Measurements from ENCODE around the gene CCDC192.

CCDC192 gene

DNA sequence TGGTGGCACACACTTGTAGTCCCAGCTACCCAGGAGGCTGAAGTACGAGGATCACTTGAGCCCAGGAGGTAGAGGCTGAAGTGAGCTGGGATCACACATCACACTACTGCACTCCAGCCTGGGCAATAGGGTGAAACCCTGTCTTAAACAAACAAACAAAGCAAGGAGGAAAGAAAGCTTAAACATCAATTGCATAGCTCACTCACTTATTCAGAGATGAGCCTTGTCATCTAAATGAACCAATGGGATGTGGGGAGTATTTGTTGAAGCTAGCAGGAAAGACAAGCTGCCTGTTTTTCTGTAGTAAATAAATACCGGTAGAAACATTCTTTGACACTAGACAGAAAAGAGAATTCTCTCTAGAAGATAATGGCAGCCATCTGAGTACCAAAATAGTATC is 219.4 kb downstream of the CCDC192 start:
- DNase-seq (ENCODE audit: low read depth in 3 of 3), result no peak

DNA sequence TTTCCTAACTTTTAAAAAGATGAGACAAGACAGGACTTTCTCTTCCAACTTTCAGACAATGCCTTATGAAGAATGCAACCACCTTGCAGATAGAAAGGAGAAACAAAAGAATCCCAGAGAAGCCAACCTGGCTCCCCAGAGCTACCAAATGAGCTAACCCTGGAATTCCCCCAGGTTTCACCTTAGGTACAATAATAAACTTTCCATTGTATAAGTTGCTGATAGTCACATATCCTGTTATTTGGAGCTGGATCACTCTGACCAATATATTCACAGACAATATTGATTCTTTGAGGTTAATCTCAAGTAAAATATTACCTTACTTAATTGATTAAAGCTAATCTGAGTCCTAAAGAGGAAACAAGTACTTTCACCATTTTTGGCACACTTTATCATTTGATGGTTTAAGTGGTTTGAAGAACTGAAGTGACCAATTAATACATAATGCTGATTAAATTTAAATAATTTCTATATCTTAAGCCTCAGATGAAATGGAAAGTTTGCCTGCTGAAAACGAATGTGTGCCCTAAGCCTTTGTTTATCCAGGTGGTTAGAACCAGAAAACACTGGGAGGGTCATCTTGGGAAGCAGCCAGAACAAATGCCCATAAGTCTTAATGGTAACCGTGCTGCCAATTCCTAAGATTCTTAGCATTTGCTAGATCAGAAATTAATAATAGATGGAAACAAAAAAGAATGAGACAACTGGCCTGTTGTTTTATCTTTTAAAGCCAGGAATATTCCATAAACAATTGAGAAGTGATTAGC is 220.8 kb downstream of the CCDC192 start:
- DNase-seq (ENCODE audit: low read depth in 3 of 3), result no peak

DNA sequence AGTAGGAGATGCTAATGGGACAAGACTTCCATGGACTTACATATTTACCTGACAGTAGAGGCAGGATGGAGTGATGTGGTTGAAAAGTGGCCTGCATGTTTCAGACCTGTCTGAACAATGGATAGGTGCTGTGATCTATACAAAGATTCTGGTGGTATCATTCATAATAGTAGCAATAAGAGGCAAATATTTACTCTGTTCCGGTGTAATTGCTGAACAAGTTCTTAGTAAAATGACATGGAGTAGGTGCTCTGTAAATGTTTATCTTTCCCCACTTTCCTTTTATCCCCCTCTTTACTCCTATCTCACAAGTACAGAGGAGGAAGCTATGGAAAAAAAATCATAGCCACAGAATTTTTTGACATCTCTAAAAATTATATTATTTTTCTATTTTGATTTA is 221.4 kb downstream of the CCDC192 start:
- no peak for DNase-seq (ENCODE audit: low read depth in 3 of 3)

DNA sequence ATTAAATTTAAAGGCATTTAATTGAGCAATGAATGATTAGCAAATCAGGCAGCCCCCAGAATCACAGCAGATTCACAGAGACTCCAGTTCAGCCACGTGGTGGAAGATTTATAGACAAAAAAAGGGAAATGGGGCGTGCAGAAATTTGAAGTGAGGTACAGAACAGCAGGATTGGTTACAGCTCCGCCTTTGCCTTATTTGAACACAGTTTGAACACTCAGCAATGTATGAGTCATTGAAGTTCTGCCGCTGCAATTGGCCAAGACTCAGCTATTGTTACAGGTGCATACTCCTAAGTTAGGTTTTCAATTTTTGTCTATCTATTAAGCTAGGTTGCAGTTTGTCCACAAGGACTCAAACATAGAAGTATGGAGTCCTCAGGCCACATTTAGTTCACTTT is 222.7 kb downstream of the CCDC192 start:
- no peak for DNase-seq (ENCODE audit: low read depth in 3 of 3)

DNA sequence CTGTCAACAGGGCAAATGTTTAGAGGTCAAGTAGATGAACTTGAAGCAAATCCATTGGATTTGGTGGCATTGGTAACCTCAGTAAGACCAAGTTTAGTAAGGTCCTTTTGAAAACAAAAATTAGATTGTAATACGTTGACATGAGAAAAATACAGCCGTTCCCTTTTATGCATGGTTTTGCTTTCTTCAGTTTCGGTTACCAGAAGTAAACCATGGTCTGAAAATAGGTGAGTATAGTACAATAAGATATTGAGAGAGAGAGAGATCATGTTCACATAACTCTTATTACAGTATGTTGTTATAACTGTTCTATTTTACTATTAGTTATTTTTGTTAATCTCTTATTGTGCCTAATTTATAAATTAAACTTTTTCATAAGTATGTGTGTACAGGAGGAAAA is 223.8 kb downstream of the CCDC192 start:
- DNase-seq (ENCODE audit: low read depth in 3 of 3), result no peak

DNA sequence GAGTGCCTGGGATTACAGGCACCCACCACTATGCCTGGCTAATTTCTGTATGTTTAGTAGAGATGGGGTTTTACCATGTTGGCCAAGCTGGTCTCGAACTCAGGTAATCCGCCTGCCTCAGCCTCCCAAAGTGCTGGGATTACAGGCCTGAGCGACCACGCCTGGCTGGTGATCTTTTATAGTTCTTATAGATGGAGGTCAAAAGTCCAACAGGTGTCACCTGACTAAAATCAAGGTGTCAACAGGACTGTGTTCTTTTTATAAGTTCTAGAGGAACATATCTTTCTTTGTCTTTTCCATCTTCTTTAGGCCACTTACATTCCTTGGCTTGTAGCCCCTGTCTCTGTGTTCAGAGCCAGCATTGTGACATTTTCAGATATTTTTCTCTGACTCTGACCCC is 224.9 kb downstream of the CCDC192 start:
- DNase-seq (ENCODE audit: low read depth in 3 of 3), result no peak

DNA sequence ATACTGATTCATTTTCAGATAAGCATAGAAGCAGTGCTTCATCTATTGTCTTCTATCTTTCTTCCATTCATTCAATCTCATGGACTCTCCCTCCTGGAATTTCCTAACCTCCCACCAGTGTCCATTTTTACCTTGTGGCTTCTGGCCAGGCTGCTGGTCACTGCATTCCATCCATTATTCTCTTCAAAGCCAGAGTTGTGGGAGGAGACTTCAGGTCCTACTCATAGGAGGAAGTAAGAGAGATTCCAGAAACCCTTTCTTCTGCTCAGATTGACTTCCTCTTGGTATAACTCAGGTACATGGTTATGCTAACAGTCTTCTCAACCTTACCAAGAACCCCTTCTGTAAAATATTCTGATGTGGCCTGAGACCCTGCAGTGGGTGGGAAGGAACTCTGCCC is 227.1 kb downstream of the CCDC192 start:
- DNase-seq (ENCODE audit: low read depth in 3 of 3), result no peak

DNA sequence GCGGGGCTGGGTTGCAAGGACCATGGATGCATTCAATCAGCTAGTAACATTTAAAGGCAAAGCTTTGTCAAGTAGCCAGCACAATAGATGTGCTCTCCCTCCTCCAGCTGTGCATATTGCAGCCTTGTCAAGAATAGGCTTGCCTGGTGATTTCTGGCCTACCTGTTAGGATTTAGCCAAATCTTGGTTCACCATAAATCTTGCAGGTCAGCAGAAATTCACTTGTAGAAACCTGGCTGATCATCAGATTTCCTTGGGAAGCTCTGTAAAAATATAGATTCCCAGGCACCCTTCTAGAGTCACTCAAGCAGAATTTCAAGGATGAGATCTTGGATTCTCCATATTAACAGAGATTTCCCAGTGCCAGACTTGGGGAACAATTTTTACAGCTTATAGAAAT is 228.2 kb downstream of the CCDC192 start:
- DNase-seq (ENCODE audit: low read depth in 3 of 3), result no peak

DNA sequence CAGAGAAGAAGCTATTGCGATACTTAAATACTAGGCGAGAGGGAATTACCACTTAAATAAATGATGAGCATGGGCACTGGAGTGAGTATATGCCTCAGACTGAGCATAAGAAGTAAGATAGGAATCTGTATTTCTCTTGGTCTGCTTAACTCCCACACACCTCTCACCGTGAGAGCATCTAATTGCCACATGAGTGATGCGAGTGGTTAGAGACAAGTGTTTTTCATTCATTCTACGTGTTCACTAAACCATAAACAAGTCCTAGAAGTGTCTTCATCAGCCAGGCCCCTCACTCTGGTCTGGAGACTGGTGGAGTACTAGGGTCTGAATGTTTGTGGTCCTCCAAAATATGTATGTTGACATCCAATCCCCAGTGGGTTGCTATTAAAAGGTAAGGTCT is 230.2 kb downstream of the CCDC192 start:
- DNase-seq (ENCODE audit: low read depth in 3 of 3), result no peak

DNA sequence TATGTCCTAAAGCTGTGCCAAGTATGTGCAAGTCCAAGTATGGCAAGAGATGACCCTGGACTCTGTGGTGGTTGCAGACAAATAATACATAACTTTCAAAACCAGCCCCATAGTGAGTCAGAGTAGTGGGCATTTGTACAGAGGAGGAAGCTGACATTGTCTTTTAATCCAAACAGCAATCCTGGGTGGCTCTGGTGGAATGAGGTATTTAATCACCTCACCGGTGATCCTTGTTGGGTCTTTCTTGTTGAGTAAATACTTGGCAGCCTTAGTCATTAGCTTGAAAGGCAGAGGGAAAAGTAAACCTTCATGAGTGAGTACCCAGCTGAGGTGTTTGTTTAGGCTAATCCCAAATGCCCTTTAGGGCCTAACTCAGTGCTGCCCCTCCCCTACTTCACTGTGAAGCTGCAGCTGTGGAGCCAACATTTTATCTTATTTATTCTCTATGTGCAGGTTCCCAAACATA is 231.6 kb downstream of the CCDC192 start:
- DNase-seq (ENCODE audit: low read depth in 3 of 3), result no peak

DNA sequence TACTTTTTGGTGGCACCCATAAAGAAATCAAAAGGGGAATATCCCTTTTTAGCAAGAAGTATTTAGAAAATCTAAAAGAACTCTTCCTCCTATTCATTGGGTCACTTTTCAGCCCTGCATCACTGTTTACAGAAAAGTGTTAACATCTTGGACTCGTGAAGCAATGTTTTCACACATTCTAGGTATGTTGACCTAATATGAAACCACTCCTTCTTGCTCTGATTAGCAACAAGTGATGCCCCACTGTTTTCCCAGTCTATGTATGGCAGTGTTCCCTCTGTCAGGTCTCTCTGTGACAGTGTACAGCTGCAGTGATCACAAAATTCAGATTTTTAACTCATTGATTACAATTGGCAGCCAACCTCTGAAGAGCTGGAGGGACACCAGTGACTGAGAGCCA is 232.2 kb downstream of the CCDC192 start:
- DNase-seq (ENCODE audit: low read depth in 3 of 3), result no peak

DNA sequence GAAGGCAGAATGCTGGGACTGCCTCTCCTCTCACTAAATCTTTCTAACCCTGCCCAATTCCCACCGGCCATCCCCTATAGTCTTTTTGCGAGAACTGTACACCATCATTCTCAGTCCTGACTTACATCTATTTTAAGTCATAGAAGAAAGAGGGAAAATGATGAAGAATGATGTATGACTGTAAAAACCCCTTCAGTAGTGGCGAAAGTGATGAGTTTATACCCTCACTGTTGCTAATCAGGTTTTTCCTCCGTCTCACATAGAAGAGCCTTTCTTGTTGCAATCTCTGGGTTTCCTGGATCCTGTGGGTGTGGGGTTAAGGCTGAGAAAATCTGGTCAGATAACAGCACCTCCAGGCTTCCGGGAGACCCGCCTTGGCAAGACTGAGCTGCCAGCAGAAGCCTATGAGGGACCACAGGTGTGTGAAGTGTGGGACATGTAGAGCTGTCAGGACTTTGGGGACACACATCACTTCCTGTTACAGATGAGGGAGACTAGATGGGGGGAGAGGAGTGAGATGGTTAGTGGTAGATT is 233.3 kb downstream of the CCDC192 start:
- DNase-seq (ENCODE audit: low read depth in 3 of 3), result peak in 1 of 3 donors; percentile 17

DNA sequence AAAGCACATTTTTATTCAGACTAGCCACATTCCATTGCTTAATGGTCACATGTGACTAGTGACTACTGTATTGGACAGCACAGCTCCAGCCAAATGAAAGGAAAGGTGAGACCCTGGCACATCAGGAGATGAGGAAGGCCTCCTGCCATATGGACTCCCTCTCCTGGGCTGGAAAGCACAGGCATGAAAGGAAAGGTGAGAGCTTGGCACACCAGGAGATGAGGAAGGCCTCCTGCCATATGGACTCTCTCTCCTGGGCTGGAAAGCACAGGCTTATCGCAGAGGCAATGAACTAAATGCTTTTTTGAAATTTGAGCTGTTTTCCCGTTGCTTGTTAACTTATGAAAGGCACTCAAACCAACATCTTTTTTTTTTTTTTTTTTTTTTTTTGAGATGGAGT is 235.6 kb downstream of the CCDC192 start:
- no peak for DNase-seq (ENCODE audit: low read depth in 3 of 3)

DNA sequence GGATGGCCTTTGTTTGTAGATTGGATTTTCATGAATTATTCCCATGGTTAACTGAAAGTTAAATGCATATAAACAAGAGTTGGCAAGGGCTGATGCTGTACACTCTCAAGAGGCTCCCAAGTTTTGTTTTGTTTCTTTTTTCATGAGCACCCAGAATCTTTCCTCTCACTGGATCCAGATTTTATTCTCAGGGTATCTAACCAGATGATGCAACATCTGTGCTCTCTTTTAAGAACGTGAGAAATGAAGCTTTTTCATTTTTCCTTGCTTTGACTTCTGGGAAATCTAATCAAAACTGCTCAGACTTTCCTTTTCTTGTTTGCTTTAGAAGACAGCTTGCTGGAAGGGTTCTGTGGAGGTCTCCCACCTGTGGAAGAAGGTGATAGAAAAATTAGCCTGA is 237.7 kb downstream of the CCDC192 start:
- DNase-seq (ENCODE audit: low read depth in 3 of 3), result no peak

DNA sequence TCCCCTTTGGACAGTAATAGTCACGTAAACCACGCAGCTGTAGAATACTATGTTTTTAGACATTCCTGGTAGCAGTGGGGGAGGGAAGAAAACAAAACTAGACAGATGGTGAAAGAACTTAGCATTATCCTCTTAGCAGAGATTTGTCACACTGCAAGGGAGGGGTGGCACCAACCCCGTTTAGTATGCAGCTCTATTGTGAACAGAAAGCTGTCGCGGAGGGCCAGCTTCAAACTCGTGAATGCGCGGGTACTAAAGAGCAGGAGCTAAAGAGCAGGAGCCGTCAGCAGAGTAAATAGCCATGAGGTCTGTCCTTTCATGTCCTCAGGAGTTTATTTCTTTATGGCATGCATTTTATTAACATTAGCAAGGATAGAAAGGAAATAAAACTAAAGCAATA is 238.5 kb downstream of the CCDC192 start:
- no peak for DNase-seq (ENCODE audit: low read depth in 3 of 3)

DNA sequence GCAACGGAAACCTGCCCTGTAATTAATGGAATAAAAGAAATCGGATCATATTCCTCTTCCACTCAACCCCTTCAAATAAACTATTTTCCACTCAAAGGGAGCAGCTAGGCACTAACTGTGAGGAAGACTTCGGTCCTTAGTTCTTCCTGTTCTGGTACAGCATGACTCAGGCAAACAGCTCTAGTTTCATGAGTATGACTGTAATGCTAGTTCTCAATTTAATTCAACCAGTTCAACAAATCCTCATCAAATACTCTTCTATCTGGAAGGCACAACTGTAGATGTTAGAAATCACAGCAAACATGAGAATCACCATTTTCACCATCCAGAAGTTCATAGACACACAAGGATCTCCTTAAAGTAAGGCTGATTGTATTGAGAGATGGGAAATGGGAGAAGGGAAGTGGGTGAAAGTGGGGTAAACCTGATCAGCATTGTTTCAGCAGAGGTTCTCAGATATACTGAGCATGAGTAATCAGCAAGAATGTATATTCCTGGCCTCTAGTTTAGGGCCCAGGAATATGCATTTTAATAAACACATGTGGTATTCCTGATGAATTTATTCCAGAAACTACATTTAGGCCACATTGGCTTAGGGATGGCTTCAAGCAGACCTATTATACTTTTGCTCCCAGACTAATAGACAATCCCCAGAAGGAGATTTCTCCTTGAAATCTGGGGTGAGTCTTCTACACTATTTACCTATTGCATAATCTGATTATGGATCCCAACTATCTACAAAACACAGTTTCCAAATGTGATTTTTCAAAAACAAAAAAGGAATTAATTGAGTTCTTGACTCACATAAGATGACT is 239.3 kb downstream of the CCDC192 start:
- no peak for DNase-seq (ENCODE audit: low read depth in 3 of 3)

DNA sequence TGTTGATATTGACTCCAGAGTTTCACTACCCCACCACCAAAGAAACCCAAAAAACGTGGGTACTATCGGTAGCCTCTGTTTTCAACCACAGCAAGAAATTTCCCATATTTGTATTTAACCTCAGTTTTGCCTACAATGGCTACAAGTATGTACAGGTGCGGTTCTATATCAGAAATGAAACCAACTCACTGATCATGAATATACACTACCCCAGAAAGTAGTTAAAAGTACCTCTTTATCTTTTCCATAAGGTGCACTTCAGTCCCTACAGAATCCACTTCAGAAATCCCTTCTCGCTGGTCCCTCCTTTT is 239.8 kb downstream of the CCDC192 start:
- DNase-seq (ENCODE audit: low read depth in 3 of 3), result no peak

DNA sequence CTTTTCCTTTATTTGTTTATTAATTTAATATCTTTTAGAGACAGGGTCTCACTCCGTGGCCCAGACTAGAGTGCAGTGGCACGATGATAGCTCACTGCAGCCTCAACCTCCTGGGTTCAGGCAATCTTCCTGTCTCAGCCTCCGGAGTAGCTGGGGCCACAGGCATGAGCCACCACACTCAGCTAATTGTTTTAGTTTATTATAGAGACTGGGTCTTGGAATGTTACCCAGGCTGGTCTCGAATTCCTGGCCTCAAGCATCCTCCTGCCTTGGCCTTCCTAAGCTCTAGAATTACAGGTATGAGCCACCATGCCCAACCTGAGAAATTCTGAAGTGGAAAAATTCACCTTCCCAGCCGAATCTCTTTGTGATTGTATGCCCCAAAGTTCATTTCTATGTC is 240.9 kb downstream of the CCDC192 start:
- DNase-seq (ENCODE audit: low read depth in 3 of 3), result no peak

DNA sequence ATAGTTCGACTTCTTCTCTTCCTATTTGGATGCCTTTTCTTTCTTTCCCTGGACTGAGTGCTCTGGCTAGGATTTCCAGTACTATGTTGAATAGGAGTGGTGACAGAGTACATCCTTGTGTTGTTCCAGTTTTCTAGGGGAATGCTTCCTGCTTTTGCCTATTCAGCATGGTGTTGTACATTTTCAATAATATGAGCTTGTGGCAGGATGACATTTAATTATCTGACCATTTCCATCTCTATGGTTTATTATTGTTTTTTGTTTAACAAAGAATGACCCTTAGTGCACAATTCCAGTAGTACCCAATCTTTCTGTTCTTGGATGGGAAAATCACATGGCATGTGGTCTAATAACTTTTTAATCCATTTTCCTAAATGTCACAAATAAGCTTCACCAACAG is 244.8 kb downstream of the CCDC192 start:
- DNase-seq (ENCODE audit: low read depth in 3 of 3), result no peak

DNA sequence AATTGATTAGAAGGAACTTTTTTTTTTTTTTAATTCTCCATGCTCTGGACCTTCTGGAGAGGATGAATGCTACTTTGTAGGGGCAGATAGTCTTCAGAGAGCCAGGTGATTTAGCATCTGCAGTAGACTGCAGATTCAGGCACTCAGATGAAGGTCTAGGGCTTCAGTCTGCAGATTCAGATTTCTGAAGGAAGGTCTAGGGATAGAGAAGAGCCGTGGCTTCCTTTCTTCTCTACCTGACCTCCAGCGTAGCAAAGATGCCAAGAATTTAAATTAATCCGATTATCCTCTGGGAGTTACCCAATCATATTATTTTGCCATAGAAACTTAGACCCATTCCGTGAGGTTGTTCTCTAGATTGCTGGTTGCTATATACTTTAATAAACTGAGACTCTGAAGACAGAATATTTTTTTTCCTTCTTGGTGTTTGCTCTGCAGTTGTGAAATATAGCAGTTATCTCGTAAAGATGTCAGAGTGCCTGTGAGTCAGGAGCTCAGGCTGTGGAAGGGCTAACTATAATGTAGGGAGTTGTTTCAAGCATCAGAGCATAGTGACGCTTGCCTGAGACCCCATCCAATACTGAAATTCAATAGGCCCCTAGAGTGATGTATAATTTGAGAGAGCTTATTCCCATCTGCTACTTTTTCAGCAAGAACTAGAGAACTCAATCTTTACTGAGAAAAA is 247.7 kb downstream of the CCDC192 start:
- no peak for DNase-seq (ENCODE audit: low read depth in 3 of 3)

DNA sequence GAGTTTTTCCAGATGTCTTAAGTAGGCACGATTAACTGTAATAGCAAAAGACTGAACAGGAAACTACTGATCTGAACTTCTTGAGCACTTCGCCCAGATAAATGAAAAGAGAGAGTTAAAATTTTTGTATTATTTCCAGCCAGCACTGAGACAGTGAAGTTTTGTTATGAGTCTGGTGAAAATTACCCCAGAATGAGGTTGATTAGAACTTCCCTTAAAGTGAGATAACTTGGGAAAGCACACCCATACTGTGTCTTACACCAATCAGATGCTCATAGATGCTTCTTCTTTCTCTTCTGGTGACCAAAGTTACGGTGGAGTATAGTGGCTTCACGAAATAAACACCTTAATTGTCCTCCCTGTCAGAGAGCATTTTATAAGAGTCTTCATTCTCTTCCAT is 248.6 kb downstream of the CCDC192 start:
- DNase-seq (ENCODE audit: low read depth in 3 of 3), result no peak

DNA sequence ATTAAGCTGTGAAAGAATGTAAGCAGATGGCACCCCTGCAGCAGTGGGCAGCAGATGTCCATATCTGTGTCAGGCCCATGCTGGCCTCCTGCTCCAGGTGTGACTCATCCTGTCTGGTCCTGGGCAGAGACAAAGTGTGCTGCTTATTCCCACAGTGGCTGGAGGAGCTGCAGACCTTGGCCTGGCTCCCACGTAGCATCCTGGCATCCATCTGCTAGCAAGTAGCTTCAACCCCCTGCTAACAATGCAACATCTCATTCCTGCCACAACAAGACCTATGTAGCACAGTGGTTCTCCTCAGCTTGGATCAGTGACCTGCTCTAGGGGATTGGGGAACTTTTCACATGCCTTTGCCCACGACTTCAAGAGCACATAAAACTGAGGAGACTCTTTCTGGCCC is 254.0 kb downstream of the CCDC192 start:
- no peak for DNase-seq (ENCODE audit: low read depth in 3 of 3)

All from stimulated activated CD4-positive, alpha-beta T cell treated with anti-CD3 and anti-CD28 coated beads, TNF-alpha, amount 100 ng/mL, for 48 hours (primary cell).